ENCODE results near the gene TBC1D14. TPM values are rescaled to one million over a fixed set of nuclear protein-coding genes. Genes with fewer than 3 reads are reported as not detected.

The TBC1D14 gene
- total and polyA plus RNA-seq, 9 of the 15 experiments (the other 6 are each of a cell fraction or from before 2014, with no cell fraction given) = 2.1 to 59.6 (median 44.8) TPM

GRCh38 chr4:7027913-7028312 is 118.3 kb downstream of the TBC1D14 start (continued):
- no peak for TF ChIP-seq ZNF175 (CRISPR knock-in tag; IDR thresholded peaks at IDR 0.05; ENCODE audit: low read depth)
- no peak for TF ChIP-seq THAP12 (CRISPR knock-in tag; IDR thresholded peaks at IDR 0.05)

GRCh38 chr4:7029212-7029611 is 119.6 kb downstream of the TBC1D14 start:
- CTCF ChIA-PET (ENCODE audit: low intra/inter-chr PET ratio) = no interaction called here
- H3K79me2 ChIP-seq (ENCODE audit: control insufficient read depth, insufficient read depth, low read length) = no peaks in the 10 kb centered on the region
- ATAC-seq (no peak), DNase-seq (ENCODE audit: extremely low read depth in 1 of 4, low spot score in 3 of 4) (no peak), FAIRE-seq (no peak)
- no peaks in the 10 kb centered on the region for H3K27me3 ChIP-seq (ENCODE audit: control insufficient read depth in 2 of 2, insufficient read depth in 2 of 2, low read length in 2 of 2)
- peaks cover 90% of the 10 kb centered on the region for H3K36me3 ChIP-seq (ENCODE audit: control insufficient read depth, insufficient read depth, low read length)
- TF ChIP-seq RCOR1 (IDR thresholded peaks at IDR 0.05; ENCODE audit: borderline replicate concordance in 1 of 2, low read depth in 2 of 2, low read length in 2 of 2) (no peak), CREB3L1 (IDR thresholded peaks at IDR 0.05; ENCODE audit: borderline replicate concordance, low read depth) (no peak), ZNF561 (CRISPR knock-in tag; conservative IDR thresholded peaks at IDR 0.05) (no peak), ATF1 (CRISPR knock-in tag; IDR thresholded peaks at IDR 0.05) (no peak), ATF1 (tag; IDR thresholded peaks at IDR 0.05) (no peak), ESRRB (CRISPR knock-in tag; IDR thresholded peaks at IDR 0.05; ENCODE audit: borderline replicate concordance) (no peak), ZBTB8A (IDR thresholded peaks at IDR 0.05; ENCODE audit: partially characterized antibody) (no peak), ARNT (IDR thresholded peaks at IDR 0.05) (no peak)
- no peak overlapping the region for H3K4me3 ChIP-seq
- H2AFZ ChIP-seq (ENCODE audit: low read depth, low read length) = no peak overlapping the region
- BruUV-seq (replicated peaks) = no TSS peak
- POLR2A ChIA-PET = interaction anchor here (0.6 to 0.7 kb wide), 2 partner anchors 41 to 387 kb away, joined by 3 read pairs; no protein-coding TSS in a partner anchor
- in situ Hi-C loops (cut with MboI) (no loop called here), intact Hi-C loops (cut with micrococcal nuclease) (no loop called here)
- 97% methylated on average over 12 of the region's 12 CpGs for WGBS (ENCODE audit: insufficient coverage, low coverage, missing lambda C conversion rate)
- no peak overlapping the region for H3K4me2 ChIP-seq (ENCODE audit: insufficient read depth, low read length)
- peaks cover 5% of the 10 kb centered on the region for H3K9me1 ChIP-seq (ENCODE audit: control insufficient read depth, insufficient read depth, low read length)
- no peaks in the 10 kb centered on the region; the same call in 1 of the 2 replicates for H4K20me1 ChIP-seq (replicated peaks; ENCODE audit: control insufficient read depth, insufficient read depth, low read length)
- no peaks in the 10 kb centered on the region for H3K9me3 ChIP-seq (replicated peaks; ENCODE audit: control insufficient read depth, insufficient read depth, low read depth, low read length)
- H3K4me1 ChIP-seq (replicated peaks in 1 of 2; ENCODE audit: control insufficient read depth in 2 of 2, insufficient read depth in 2 of 2, low read length in 2 of 2) = peaks cover 14 to 27% of the 10 kb centered on the region in 2 experiments
- no peak overlapping the region for H3K9ac ChIP-seq (ENCODE audit: insufficient read depth in 1 of 2, low read depth in 2 of 2, low read length in 2 of 2)
- H3K27ac ChIP-seq (ENCODE audit: extremely low read depth, low read depth, low read length) = no peak overlapping the region

All from K562 (cell line).